Ovary (tissue), 3 donors: Measurements from ENCODE around the gene CROCC2.

Experiments
- CTCF ChIP-seq, 3 donors: fragments of 450-650 bp in 2 of 3; fragments of 200-600 bp in 1 of 3; IDR thresholded peaks; one replicate each; pipeline versions ENCODE4 v1.5.1 to v1.8.0; 2016 to 2022; ENCODE audit warnings: antibody characterized with exemption in 3 of 3, mild to moderate bottlenecking in 1 of 3
- EP300 ChIP-seq: sonication (generic); formaldehyde crosslinking; IDR thresholded peaks from one replicate; pipeline ENCODE4 v1.6.1; 2017; ENCODE audit warnings: antibody characterized with exemption
- POLR2A ChIP-seq: fragments of 450-650 bp; IDR thresholded peaks from one replicate; pipeline ENCODE4 v1.6.1; 2017; ENCODE audit warnings: antibody characterized with exemption, mild to moderate bottlenecking, moderate library complexity
- donor health status: DM: no; HTN: no; CAD: no.

GRCh38 chr2:241009191-241009590 is 103.1 kb downstream of the CROCC2 start:
- TF ChIP-seq CTCF (IDR thresholded peaks at IDR 0.05) (no peak), POLR2A (no peak), EP300 (no peak)
